ENCODE measurements around the gene EXOC4.

GRCh38 chr7:133391206-133391605 is 138.3 kb downstream of the EXOC4 start:
- TF ChIP-seq, protein P1, sequence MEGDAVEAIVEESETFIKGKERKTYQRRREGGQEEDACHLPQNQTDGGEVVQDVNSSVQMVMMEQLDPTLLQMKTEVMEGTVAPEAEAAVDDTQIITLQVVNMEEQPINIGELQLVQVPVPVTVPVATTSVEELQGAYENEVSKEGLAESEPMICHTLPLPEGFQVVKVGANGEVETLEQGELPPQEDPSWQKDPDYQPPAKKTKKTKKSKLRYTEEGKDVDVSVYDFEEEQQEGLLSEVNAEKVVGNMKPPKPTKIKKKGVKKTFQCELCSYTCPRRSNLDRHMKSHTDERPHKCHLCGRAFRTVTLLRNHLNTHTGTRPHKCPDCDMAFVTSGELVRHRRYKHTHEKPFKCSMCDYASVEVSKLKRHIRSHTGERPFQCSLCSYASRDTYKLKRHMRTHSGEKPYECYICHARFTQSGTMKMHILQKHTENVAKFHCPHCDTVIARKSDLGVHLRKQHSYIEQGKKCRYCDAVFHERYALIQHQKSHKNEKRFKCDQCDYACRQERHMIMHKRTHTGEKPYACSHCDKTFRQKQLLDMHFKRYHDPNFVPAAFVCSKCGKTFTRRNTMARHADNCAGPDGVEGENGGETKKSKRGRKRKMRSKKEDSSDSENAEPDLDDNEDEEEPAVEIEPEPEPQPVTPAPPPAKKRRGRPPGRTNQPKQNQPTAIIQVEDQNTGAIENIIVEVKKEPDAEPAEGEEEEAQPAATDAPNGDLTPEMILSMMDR (IDR thresholded peaks at IDR 0.05) = no peak
- no peak for TF ChIP-seq POLR2A (IDR thresholded peaks at IDR 0.05)
